ENCODE measurements around the gene NT5DC2.

The NT5DC2 gene

DNA sequence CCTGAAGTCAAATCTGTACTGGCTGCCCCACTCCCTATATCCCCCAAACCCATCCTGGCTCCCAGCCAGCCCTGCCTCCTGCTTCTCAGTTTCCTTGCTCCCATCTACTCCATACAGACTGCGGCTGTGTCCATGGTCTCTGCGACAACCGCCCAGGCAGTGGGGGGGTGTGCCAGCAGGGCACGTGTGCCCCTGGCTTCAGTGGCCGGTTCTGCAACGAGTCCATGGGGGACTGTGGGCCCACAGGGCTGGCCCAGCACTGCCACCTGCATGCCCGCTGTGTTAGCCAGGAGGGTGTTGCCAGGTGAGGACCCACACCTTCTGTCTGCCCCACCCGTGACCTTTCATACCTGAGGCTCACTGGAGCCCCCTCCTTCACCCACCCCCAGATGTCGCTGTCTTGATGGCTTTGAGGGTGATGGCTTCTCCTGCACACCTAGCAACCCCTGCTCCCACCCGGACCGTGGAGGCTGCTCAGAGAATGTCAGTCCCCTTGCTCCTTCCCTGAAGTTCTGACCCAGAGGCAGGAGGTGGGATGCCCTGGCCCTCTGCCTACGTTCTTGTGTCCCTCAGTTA is 23.8 kb downstream of the NT5DC2 start:
- H3K36me3 Mint-ChIP-seq: no peaks in the 10 kb centered on the region
- no peaks in the 10 kb centered on the region for H3K9me3 Mint-ChIP-seq
- no peaks in the 10 kb centered on the region for H3K4me1 Mint-ChIP-seq
- no peak overlapping the region for H3K27ac Mint-ChIP-seq
- no peak overlapping the region for H3K4me3 Mint-ChIP-seq
- ATAC-seq: no peak
- no peak for DNase-seq (ENCODE audit: low spot score in 2 of 2)

- ATAC-seq (no peak), DNase-seq (ENCODE audit: low spot score in 2 of 2) (no peak)
- H3K36me3 Mint-ChIP-seq: no peaks in the 10 kb centered on the region
- no peaks in the 10 kb centered on the region for H3K9me3 Mint-ChIP-seq
- no peak overlapping the region for H3K27ac Mint-ChIP-seq
- no peak overlapping the region for H3K4me3 Mint-ChIP-seq
- no peaks in the 10 kb centered on the region for H3K4me1 Mint-ChIP-seq
These were observed 26.3 kb downstream of the NT5DC2 start for GRCh38 chr3:52507359-52507758.

DNA sequence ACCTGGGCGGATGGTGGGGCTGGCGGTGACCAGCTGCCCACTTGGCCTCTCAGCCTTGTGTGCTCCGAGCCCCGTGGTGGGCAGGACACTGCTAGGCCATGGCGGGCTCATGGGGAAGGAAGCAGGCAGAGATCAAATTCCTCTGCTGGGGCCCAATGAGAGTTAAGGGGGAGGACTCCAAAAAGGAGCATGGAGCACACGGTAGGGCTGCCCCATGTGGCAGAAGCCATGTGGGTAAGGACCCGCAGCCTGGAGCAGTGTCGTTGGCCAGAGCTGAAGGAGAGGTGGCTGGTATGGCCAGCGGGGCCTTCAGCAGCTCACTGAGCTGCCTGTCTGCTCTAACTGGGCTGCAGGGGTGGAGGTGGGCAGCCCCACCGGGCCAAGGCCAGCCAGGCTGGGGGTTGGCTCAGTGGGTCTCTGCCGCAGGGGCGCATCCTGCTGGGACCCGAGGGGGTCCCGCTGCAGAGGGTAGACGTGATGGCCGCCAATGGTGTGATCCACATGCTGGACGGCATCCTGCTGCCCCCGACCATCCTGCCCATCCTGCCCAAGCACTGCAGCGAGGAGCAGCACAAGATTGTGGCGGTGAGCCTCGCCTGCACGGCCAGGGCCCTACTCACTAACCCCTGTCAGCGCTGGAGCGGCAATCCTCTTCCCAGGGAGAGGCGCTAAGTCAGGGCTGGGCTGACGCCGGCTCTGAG is 27.2 kb downstream of the NT5DC2 start:
- Mint-ChIP-seq H3K4me3 (no peak overlapping the region), H3K4me1 (no peaks in the 10 kb centered on the region), H3K27ac (no peak overlapping the region), H3K36me3 (no peaks in the 10 kb centered on the region), H3K9me3 (no peaks in the 10 kb centered on the region)
- ATAC-seq: no peak
- no peak for DNase-seq (ENCODE audit: low spot score in 2 of 2)

- H3K9me3 Mint-ChIP-seq: no peaks in the 10 kb centered on the region
- H3K27ac Mint-ChIP-seq: no peak overlapping the region
- no peaks in the 10 kb centered on the region for H3K4me1 Mint-ChIP-seq
- no peak overlapping the region for H3K4me3 Mint-ChIP-seq
- H3K36me3 Mint-ChIP-seq: no peaks in the 10 kb centered on the region
- ATAC-seq (no peak), DNase-seq (ENCODE audit: low spot score in 2 of 2) (no peak)
These were observed 28.7 kb downstream of the NT5DC2 start for GRCh38 chr3:52504977-52505376.

GRCh38 chr3:52503788-52504424 is 29.8 kb downstream of the NT5DC2 start:
- no peak overlapping the region for H3K4me3 Mint-ChIP-seq

DNA sequence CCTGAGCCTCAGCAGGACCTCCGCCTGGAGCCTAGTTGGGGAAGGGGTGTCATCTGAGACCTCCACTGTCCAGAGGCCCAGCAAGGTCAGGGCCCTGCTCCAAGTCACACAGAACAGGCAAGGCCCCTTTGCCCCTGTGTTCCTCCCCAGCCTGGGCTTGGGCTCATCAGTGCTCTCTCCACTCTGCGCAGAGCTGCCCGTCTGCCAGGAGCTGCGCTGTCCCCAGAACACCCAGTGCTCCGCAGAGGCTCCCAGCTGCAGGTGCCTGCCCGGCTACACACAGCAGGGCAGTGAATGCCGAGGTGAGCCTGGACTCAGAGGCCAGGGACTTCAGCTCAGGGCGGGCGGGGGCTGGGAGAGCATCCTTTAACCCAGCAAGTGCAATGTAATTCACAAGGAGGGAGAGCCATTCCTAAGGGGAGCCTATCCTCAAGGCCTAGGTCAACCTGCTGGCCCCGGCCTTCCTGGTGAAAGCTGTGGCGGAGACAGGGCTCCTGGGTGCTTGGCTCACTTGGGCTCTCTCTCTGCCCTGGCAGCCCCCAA is 30.8 kb downstream of the NT5DC2 start:
- H3K4me1 Mint-ChIP-seq: no peaks in the 10 kb centered on the region

More at GRCh38 chr3:52503788-52504424, 29.8 kb downstream of the NT5DC2 start:
- no peaks in the 10 kb centered on the region for H3K36me3 Mint-ChIP-seq
- H3K4me1 Mint-ChIP-seq: no peaks in the 10 kb centered on the region
- H3K27ac Mint-ChIP-seq: no peak overlapping the region
- ATAC-seq (no peak), DNase-seq (ENCODE audit: low spot score in 2 of 2) (no peak)
- no peaks in the 10 kb centered on the region for H3K9me3 Mint-ChIP-seq

DNA sequence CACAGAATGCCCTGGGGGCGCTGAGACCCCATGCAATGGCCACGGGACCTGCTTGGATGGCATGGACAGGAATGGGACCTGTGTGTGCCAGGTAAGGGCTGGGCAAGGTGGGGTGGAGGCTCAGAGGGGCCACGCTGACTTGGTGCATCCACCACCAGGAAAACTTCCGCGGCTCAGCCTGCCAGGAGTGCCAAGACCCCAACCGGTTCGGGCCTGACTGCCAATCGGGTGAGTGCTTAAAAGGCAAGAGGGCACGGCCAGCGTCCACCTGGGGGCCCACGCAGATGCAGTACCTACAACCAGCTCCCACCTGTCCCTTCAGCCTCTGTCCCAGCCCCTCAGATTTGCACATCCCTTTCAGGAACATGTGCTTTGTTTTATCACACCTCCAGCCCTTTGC is 31.7 kb downstream of the NT5DC2 start:
- no peak overlapping the region for H3K27ac Mint-ChIP-seq
- H3K9me3 Mint-ChIP-seq: no peaks in the 10 kb centered on the region
- no peaks in the 10 kb centered on the region for H3K36me3 Mint-ChIP-seq
- ATAC-seq (no peak), DNase-seq (ENCODE audit: low spot score in 2 of 2) (no peak)
- H3K4me3 Mint-ChIP-seq: no peak overlapping the region
- no peaks in the 10 kb centered on the region for H3K4me1 Mint-ChIP-seq

More for the DNA sequence above, 30.8 kb downstream of the NT5DC2 start:
- Mint-ChIP-seq H3K36me3 (no peaks in the 10 kb centered on the region), H3K27ac (no peak overlapping the region), H3K9me3 (no peaks in the 10 kb centered on the region), H3K4me3 (no peak overlapping the region)
- ATAC-seq (no peak), DNase-seq (ENCODE audit: low spot score in 2 of 2) (no peak)

- Mint-ChIP-seq H3K9me3 (no peaks in the 10 kb centered on the region), H3K4me3 (no peak overlapping the region), H3K27ac (no peak overlapping the region), H3K4me1 (no peaks in the 10 kb centered on the region), H3K36me3 (no peaks in the 10 kb centered on the region)
- DNase-seq (ENCODE audit: low spot score in 2 of 2) (no peak), ATAC-seq (no peak)
These were observed 32.6 kb downstream of the NT5DC2 start for GRCh38 chr3:52501046-52501445.

DNA sequence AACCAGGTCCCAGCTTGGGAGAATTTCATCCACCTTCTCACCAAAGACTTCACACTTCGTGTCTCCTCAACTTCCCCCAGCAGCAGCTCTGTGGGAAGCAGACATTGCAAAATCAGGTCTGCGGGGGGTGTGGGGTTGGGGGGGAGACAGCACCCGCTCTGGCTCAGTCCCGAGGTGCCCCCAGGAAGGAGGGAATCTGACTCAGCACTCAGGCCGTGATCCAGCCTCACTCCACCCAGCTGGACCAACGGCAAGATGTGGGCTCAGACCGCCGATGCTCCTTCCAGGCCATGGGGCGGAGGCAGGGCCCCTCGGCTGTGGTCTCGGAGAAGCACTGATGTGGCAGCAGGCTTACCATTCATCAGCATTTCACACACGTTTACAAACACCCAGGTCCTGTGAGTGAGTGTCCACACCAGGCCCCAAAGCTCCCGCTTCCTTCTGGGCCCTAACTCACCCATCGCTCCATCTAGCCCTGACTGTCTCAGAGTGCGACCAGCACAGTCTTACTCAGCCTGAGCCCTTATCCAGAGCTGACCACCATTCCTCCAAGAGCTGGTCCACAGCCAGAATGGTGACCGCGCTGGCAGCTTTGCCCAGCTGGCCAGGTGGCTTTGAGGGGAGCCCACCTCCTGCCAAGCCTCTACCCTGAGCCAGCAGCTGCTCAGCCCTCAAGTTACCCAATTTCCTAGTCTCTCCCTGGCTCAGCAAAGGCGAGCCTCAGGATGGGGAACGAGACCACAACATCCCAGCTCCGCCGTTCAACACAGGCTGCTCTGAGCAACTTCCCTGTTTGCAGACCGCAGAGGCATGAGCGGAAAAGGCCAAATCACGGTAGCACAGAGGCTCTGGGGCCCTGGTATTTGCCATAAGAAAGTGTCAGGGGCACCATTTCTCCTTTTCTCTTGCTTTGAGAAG is 35.3 kb downstream of the NT5DC2 start:
- Mint-ChIP-seq H3K36me3 (no peaks in the 10 kb centered on the region), H3K27ac (no peak overlapping the region), H3K4me1 (peaks cover 7% of the 10 kb centered on the region), H3K4me3 (no peak overlapping the region), H3K9me3 (no peaks in the 10 kb centered on the region)
- ATAC-seq (no peak), DNase-seq (ENCODE audit: low spot score in 2 of 2) (no peak)

DNA sequence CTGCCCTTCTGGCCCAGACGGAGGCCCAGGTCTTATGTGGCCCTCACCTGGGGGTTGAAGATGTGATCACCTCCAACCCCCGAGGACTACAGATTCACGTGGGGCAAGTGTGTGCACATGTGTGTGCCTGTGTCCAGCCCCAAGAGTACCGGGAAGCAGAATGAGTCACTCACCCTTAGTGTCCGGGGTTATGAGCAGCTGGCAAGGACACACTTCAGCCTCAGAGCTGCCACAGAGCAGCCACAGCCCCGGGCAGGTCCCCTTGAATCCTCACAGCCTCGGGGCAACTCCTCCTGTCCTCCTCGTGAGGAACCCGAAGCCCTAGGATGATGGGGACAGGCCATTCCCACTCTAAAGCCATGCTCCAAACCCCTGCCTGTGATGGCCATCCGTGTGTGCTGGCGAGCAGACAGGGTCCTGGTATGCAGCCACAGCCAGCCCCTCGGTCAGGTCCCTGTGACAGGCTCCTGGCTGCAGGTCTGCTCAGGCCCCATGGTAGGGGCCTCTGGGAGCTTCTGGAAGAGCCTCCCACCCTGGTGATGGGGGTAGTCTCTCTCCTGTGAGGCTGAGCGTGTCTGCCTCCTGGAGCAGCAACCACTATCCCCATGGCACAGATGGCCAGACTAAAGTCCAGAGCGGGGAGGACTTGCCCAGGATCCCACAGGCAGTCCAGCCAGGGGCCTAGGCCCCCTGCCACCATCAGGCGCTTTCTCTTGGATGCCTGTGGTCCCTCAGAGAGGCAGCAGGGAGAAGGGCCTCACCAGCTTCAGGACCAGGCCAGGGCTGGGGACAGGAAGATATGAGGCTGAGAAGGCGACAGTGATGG is 37.7 kb downstream of the NT5DC2 start:
- Mint-ChIP-seq H3K36me3 (peaks cover 16% of the 10 kb centered on the region), H3K27ac (no peak overlapping the region), H3K4me3 (no peak overlapping the region), H3K9me3 (no peaks in the 10 kb centered on the region), H3K4me1 (peaks cover 7% of the 10 kb centered on the region)
- no peak for ATAC-seq
- DNase-seq (ENCODE audit: low spot score in 2 of 2): no peak

GRCh38 chr3:52494886-52495495 is 38.7 kb downstream of the NT5DC2 start, which contains the start of gene STAB1:
TSS of gene STAB1 (plus strand) at chr3:52495338. CDS start at chr3:52495414, 76 bp downstream.
- H3K27ac Mint-ChIP-seq: no peak within 1 kb of the TSS
- H3K9me3 Mint-ChIP-seq: no peaks in the 10 kb centered on the region
- DNase-seq (ENCODE audit: low spot score in 2 of 2): no peak
- no peak for ATAC-seq
- no peak within 1 kb of the TSS for H3K4me3 Mint-ChIP-seq
- peaks cover 17% of the 10 kb centered on the region for H3K4me1 Mint-ChIP-seq
- peaks cover 25% of the 10 kb centered on the region for H3K36me3 Mint-ChIP-seq

- Mint-ChIP-seq H3K4me3 (no peak overlapping the region), H3K4me1 (peaks cover 19% of the 10 kb centered on the region), H3K36me3 (peaks cover 27% of the 10 kb centered on the region), H3K27ac (no peak overlapping the region), H3K9me3 (no peaks in the 10 kb centered on the region)
- DNase-seq (ENCODE audit: low spot score in 2 of 2) (no peak), ATAC-seq (no peak)
These were observed 39.2 kb downstream of the NT5DC2 start for GRCh38 chr3:52494445-52494844.

- Mint-ChIP-seq H3K4me1 (peaks cover 19% of the 10 kb centered on the region), H3K36me3 (peaks cover 27% of the 10 kb centered on the region), H3K9me3 (no peaks in the 10 kb centered on the region), H3K27ac (no peak overlapping the region), H3K4me3 (no peak overlapping the region)
- no peak for ATAC-seq
- no peak for DNase-seq (ENCODE audit: low spot score in 2 of 2)
These were observed 40.2 kb downstream of the NT5DC2 start for GRCh38 chr3:52493232-52494017.

Measured in stimulated activated effector memory CD8-positive, alpha-beta T cell treated with anti-CD3 and anti-CD28 coated beads, Interleukin-12 subunit alpha, Interleukin-12 subunit beta, amount 100 ng/mL, for 72 hours (primary cell).